HT-29 (cell line): ENCODE results near the gene SCFD2. TPM values are rescaled to one million over a fixed set of nuclear protein-coding genes. Genes with fewer than 3 reads are reported as not detected.
"Not testable (repeated sequence)": the region's sequence is repeated elsewhere in the genome, so short reads cannot be mapped to it uniquely, and the experiment has no call there.

Experiments used
- DNase-seq: peaks from one replicate; pipeline ENCODE4 v3.0.0-alpha.2; 2015; ENCODE audit warnings: low spot score
- total RNA-seq: library from RNA; depleted of rRNA; stranded (reverse); fragments of >200 nt; shearing (Covaris generic); gene quantifications from 2 replicates; pipeline ENCODE4 v1.2.3, GENCODE V29; 2014

SCFD2 gene
- total RNA-seq, 1 experiment from 2014 or later: 33.1 TPM

GRCh38 chr4:53346392-53346791 is 19.5 kb downstream of the SCFD2 start:
- DNase-seq: not testable (repeated sequence)

- DNase-seq: not testable (repeated sequence)
These were observed 25.7 kb downstream of the SCFD2 start for GRCh38 chr4:53340145-53340544.

- not testable (repeated sequence) for DNase-seq
These were observed 30.9 kb downstream of the SCFD2 start for GRCh38 chr4:53334916-53335315.

GRCh38 chr4:53326535-53326934 is 39.3 kb downstream of the SCFD2 start:
- no peak for DNase-seq

GRCh38 chr4:53322696-53323095 is 43.2 kb downstream of the SCFD2 start:
- peak; percentile 85 for DNase-seq

GRCh38 chr4:53321984-53322289 is 43.9 kb downstream of the SCFD2 start:
- no peak for DNase-seq

GRCh38 chr4:53321151-53321983 is 44.5 kb downstream of the SCFD2 start:
- no peak for DNase-seq

- peak; percentile 7 for DNase-seq
These were observed 50.6 kb downstream of the SCFD2 start for GRCh38 chr4:53315300-53315699.

GRCh38 chr4:53314252-53314651 is 51.6 kb downstream of the SCFD2 start:
- no peak for DNase-seq

GRCh38 chr4:53313510-53313909 is 52.4 kb downstream of the SCFD2 start:
- peak; percentile 78 for DNase-seq

- DNase-seq: no peak
These were observed 56.4 kb downstream of the SCFD2 start for GRCh38 chr4:53309321-53310040.

GRCh38 chr4:53307819-53308780 is 57.8 kb downstream of the SCFD2 start:
- DNase-seq: no peak

GRCh38 chr4:53307210-53307609 is 58.7 kb downstream of the SCFD2 start:
- DNase-seq: no peak

- DNase-seq: no peak
These were observed 59.1 kb downstream of the SCFD2 start for GRCh38 chr4:53306729-53307128.

- not testable (repeated sequence) for DNase-seq
These were observed 73.7 kb downstream of the SCFD2 start for GRCh38 chr4:53292209-53292608.

GRCh38 chr4:53281438-53281837 is 84.4 kb downstream of the SCFD2 start:
- DNase-seq: no peak

GRCh38 chr4:53280846-53281245 is 85.0 kb downstream of the SCFD2 start:
- DNase-seq: no peak

- DNase-seq: no peak
These were observed 91.1 kb downstream of the SCFD2 start for GRCh38 chr4:53274609-53275268.

- DNase-seq: no peak
These were observed 92.1 kb downstream of the SCFD2 start for GRCh38 chr4:53273726-53274125.

GRCh38 chr4:53267026-53267425 is 98.8 kb downstream of the SCFD2 start:
- DNase-seq: no peak

GRCh38 chr4:53255986-53256385 is 109.9 kb downstream of the SCFD2 start:
- DNase-seq: not testable (repeated sequence)
